Bronchial epithelial cell (primary cell): ENCODE data around the gene P4HB. TPM values are rescaled to one million over a fixed set of nuclear protein-coding genes. Genes with fewer than 3 reads are reported as not detected.

ENCODE experiments used
- DNase-seq: peaks from one replicate; pipeline ENCODE4 v3.0.0-alpha.2; 2010; ENCODE audit warnings: low read depth
- FAIRE-seq: peaks from 2 replicates; lab custom pipeline; 2011; peaks lifted over from hg19 to GRCh38; lab: Jason Lieb, UNC
- H3K27me3 ChIP-seq: 2 replicates; pipeline ENCODE4 v1.5.1; 2011; ENCODE audit warnings: low read length; ENCODE audit not compliant: control insufficient read depth, insufficient read depth
- H3K36me3 ChIP-seq: 2 replicates; pipeline ENCODE4 v1.5.1; 2011; ENCODE audit warnings: low read length; ENCODE audit not compliant: control insufficient read depth, insufficient read depth
- H3K4me3 ChIP-seq: 2 replicates; pipeline ENCODE4 v1.5.1; 2011; ENCODE audit warnings: mild to moderate bottlenecking, low read depth, low read length, control low read depth
- total RNA-seq: library from RNA; depleted of rRNA; stranded (reverse); fragments of >200 nt; gene quantifications from 2 replicates; pipeline ENCODE4 v1.2.1, GENCODE V29; 2014
- TF ChIP-seq, protein P1 (sequence below): IDR thresholded peaks from 2 replicates; pipeline ENCODE4 v1.5.1; 2011; ENCODE audit warnings: mild to moderate bottlenecking, moderate library complexity, low read length, control low read depth, inconsistent platforms; ENCODE audit not compliant: insufficient read depth, severe bottlenecking

P4HB gene
- total RNA-seq, 1 donor from 2014 or later: 673 TPM

DNA sequence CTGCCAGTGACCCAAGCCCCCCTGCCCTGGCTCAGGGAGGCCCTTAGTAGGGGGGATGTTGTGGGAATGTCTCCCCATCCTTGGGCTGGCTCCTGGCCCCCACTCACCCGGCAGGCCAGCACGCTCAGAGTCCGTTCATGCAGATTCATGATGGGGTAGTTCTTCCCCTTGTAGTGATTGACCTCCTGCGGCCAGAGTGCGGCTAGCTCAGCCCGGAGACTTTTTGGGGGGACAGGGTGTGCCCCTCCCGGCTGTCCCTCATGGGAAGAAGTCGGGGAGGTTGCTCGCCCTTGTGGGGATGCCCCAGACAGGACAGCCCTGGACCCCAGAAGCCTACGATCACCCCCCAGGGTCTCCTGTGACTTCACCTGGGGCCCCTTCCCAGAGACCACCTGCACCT lies 45.7 kb upstream of the P4HB start:
- DNase-seq (no peak), FAIRE-seq (no peak)
- Histone ChIP-seq H3K36me3 (peaks cover 30% of the 10 kb centered on the region), H3K4me3 (no peak overlapping the region), H3K27me3 (no peaks in the 10 kb centered on the region)
- TF ChIP-seq, protein P1, sequence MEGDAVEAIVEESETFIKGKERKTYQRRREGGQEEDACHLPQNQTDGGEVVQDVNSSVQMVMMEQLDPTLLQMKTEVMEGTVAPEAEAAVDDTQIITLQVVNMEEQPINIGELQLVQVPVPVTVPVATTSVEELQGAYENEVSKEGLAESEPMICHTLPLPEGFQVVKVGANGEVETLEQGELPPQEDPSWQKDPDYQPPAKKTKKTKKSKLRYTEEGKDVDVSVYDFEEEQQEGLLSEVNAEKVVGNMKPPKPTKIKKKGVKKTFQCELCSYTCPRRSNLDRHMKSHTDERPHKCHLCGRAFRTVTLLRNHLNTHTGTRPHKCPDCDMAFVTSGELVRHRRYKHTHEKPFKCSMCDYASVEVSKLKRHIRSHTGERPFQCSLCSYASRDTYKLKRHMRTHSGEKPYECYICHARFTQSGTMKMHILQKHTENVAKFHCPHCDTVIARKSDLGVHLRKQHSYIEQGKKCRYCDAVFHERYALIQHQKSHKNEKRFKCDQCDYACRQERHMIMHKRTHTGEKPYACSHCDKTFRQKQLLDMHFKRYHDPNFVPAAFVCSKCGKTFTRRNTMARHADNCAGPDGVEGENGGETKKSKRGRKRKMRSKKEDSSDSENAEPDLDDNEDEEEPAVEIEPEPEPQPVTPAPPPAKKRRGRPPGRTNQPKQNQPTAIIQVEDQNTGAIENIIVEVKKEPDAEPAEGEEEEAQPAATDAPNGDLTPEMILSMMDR: no peak

DNA sequence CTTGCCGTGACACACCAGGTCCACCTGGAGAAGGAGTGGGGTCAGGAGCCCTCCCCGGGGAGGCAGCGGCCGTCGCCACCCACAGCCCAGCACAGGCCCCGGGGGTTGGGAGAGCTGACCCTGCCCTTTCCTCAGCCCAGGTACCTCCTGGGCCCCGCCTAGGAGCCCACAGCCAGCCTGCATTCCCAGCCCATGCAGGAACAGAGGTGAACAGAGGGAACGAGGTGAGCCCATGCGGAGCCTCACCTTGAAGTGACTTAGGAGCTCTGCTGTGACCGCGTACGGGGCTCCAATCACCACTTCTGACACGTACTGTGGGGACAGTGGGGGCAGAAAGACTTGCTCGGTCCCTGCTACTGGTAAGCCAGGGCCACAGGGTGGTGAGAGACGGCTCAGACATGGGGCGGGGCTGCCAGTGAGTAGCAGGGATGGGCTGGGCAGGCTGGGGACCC lies 45.1 kb upstream of the P4HB start:
- no peak for DNase-seq
- Histone ChIP-seq H3K4me3 (no peak overlapping the region), H3K36me3 (peaks cover 30% of the 10 kb centered on the region), H3K27me3 (no peaks in the 10 kb centered on the region)
- TF ChIP-seq, protein P1: no peak
- FAIRE-seq: no peak

DNA sequence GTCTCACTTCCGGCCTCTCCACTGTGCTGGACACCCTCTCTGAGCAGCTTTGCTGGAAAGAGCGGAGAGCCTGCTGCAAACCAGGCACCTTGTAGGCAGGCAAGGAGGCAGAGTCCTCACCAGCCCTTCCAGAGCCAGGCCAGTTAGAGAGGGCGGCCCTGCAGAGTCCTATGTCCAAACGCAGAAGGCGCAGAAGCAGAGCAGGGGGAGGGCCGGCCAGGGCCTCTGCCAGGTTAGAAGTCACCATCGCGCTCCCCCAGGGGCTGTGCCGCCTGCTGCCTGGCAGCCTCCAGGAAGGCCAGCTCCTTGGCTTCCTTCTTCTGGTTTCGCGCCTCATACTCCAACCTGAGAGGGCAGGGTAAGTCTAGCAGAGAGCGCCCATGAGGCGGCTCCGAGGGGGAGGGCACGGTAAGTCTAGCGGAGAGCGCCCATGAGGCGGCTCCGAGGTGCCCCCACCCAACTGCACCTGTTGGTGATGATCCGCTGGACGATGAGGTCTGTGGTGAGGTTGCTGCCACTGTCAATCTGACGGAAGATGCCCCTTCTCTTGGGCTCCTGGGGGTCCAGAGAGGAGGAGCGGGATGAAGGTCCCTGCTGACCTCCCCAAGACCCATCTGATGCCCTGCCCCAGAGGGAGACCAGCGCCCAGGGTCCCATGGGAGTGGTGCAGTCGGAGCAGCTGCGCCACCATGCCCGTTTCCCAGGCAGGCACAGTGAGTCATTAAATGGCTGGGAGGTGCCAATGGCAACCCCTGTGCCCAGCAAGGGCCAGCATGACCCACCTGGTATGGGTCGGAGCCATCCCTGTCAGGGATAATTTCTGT lies 44.5 kb upstream of the P4HB start:
- Histone ChIP-seq H3K4me3 (no peak overlapping the region), H3K36me3 (peaks cover 31% of the 10 kb centered on the region), H3K27me3 (no peaks in the 10 kb centered on the region)
- no peak for DNase-seq
- FAIRE-seq: no peak
- TF ChIP-seq, protein P1: no peak

DNA sequence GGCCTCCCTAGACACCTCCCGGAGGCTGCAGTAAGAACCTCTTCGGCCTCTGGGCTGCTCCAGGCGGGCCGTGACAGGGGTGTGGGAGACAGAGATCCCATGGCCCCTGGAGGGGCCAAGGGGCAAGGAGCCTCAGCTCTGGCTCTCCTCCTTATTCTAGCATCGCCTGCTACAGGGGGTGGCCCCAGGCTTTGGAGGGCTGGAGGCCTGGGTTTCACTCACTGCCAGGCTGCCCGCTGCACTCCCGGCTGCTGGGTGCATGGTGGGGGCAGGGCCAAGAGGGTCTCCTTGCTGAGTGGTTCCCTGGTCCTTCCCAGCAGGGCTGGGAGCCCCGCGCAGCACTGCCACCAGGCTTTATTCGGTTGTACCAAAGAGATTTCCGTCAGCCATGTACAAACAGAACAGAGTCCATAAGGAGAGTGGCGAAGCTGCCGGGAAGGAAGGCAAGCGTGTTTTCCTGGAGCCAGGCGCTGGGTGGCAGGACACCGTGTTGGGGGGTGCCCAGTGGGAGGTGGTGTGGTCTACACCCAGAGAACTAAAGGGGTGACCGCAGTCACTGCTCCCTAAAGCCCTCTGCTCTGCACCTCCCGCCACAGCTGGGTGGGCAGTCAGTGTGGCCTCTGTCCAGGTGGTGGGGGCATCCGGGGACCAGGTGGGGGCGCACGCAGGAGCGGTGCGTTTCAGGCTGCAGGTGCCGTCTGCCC lies 43.7 kb upstream of the P4HB start:
- no peaks in the 10 kb centered on the region for H3K27me3 ChIP-seq
- H3K36me3 ChIP-seq: peaks cover 33% of the 10 kb centered on the region
- TF ChIP-seq, protein P1: no peak
- DNase-seq (no peak), FAIRE-seq (no peak)
- no peak overlapping the region for H3K4me3 ChIP-seq

DNA sequence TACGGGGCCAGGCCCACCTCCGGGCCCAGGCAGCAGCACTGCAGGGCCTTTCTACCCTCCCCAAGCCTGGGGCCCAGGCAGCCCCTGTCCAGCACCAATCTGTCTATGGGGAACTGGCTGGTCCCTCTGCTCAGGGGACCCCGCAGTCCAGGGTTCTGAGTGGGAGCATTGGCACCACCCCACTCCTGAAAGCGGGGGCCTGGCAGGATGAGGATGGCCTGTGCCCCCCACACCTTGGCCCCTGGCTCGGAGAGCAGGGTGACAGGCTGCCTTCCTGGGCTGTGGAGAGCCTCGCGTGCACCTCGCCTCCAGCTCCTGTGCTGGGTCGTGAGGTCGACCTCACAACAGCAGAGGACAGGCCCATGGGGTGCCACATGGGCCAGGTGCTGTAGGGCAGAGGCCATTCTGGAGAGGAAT lies 43.1 kb upstream of the P4HB start:
- DNase-seq (no peak), FAIRE-seq (no peak)
- Histone ChIP-seq H3K4me3 (no peak overlapping the region), H3K27me3 (no peaks in the 10 kb centered on the region), H3K36me3 (peaks cover 29% of the 10 kb centered on the region)
- TF ChIP-seq, protein P1: no peak
